Mucosa of rectum (tissue), 2 donors: ENCODE data around the gene C10orf62.
A peak's percentile ranks its signal among the peaks of the same experiment; 100 is the strongest.

Source experiments
- H3K27ac ChIP-seq, 2 donors: one replicate each; pipeline ENCODE4 v1.7.0; 2013; ENCODE audit warnings: inconsistent platforms in 2 of 2, low read depth in 2 of 2, low read length in 2 of 2
- H3K27me3 ChIP-seq, 2 donors: one replicate each; pipeline ENCODE4 v1.7.0; 2013; ENCODE audit warnings: low read length in 2 of 2; ENCODE audit not compliant: control insufficient read depth in 2 of 2, insufficient read depth in 2 of 2
- H3K36me3 ChIP-seq, 2 donors: one replicate each; pipeline ENCODE4 v1.7.0; 2013; ENCODE audit warnings: low read length in 2 of 2; ENCODE audit not compliant: control insufficient read depth in 2 of 2, insufficient read depth in 2 of 2
- H3K4me1 ChIP-seq, 2 donors: one replicate each; pipeline ENCODE4 v1.7.0; 2013; ENCODE audit warnings: low read length in 2 of 2, mild to moderate bottlenecking in 1 of 2; ENCODE audit not compliant: control insufficient read depth in 2 of 2, insufficient read depth in 2 of 2
- H3K4me3 ChIP-seq, 2 donors: one replicate each; pipeline ENCODE4 v1.7.0; 2013; ENCODE audit warnings: low read length in 2 of 2
- H3K9ac ChIP-seq, 2 donors: one replicate each; pipeline ENCODE4 v1.7.0; 2013; ENCODE audit warnings: low read length in 2 of 2, low read depth in 1 of 2, mild to moderate bottlenecking in 1 of 2
- H3K9me3 ChIP-seq, 2 donors: one replicate each; pipeline ENCODE4 v1.7.0; 2013; ENCODE audit warnings: low read length in 2 of 2; ENCODE audit not compliant: control insufficient read depth in 2 of 2
- donor health status: healthy.
- donor health status: Normal muscosa, but diverticular disease.

Gene C10orf62

GRCh38 chr10:97600616-97601015, 11.1 kb downstream of the C10orf62 start:
- Histone ChIP-seq H3K27ac (no peak overlapping the region), H3K27me3 (no peaks in the 10 kb centered on the region), H3K9ac (no peak overlapping the region), H3K4me1 (no peaks in the 10 kb centered on the region), H3K36me3 (no peaks in the 10 kb centered on the region), H3K9me3 (no peaks in the 10 kb centered on the region), H3K4me3 (no peak overlapping the region)

GRCh38 chr10:97601268-97602215, 12.0 kb downstream of the C10orf62 start:
- Histone ChIP-seq H3K4me3 (no peak overlapping the region), H3K27me3 (no peaks in the 10 kb centered on the region), H3K4me1 (no peaks in the 10 kb centered on the region), H3K27ac (no peak overlapping the region), H3K9me3 (no peaks in the 10 kb centered on the region), H3K36me3 (no peaks in the 10 kb centered on the region), H3K9ac (no peak overlapping the region)

DNA sequence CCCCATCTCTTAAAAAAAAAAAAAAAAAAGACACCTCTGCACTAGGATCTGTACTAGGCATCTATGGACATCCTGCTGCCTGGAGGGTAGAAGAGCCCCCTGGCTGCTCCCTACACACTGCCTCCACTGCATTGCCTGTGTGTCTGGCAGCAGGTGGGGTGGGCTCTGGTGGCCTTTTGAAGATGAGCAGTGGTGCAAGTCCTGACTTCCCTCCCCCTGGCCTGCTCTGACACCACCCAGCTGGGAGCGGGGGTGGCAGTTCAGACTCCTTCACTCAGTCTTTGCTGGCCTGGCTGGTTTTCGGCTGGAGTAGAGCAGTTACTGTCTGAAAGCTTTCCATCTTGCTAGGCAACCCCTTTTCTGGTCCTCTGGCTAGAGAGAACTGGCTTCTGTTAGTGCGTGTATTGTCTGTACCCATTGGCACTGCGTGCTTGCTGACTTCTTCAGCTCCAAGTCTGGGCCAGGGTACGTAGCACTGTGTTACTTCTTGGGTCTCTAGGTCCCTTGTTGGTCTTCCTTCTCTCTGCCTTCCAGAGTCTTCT, 17.6 kb downstream of the C10orf62 start:
- Histone ChIP-seq H3K9ac (no peak overlapping the region), H3K27ac (no peak overlapping the region), H3K9me3 (no peaks in the 10 kb centered on the region), H3K4me3 (no peak overlapping the region), H3K36me3 (no peaks in the 10 kb centered on the region), H3K4me1 (no peaks in the 10 kb centered on the region), H3K27me3 (no peaks in the 10 kb centered on the region)

GRCh38 chr10:97608991-97609561, 19.6 kb downstream of the C10orf62 start:
- H3K4me1 ChIP-seq = no peaks in the 10 kb centered on the region
- H3K36me3 ChIP-seq = no peaks in the 10 kb centered on the region
- no peak overlapping the region for H3K4me3 ChIP-seq
- no peak overlapping the region for H3K9ac ChIP-seq
- H3K9me3 ChIP-seq = no peaks in the 10 kb centered on the region
- H3K27ac ChIP-seq = no peak overlapping the region
- H3K27me3 ChIP-seq = no peaks in the 10 kb centered on the region

DNA sequence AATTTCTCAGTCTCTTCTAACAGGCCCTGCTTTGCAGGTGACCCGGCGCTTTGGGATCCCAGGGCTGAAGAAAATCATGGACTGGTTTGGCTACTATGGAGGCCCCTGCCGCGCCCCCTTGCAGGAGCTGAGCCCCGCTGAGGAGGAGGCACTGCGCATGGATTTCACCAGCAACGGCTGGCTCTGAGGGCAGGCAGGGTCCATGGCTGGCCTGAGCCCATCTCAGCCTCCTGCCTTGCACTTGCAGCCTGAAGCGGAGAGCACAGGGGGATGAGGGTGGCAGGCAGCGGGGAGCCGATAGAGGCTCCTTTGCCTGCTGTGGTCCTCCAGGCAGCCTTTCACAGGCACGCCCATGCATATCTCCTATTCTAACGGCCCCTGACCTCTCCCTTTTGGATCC, 22.0 kb downstream of the C10orf62 start:
- Histone ChIP-seq H3K4me1 (no peaks in the 10 kb centered on the region), H3K4me3 (no peak overlapping the region), H3K27ac (no peak overlapping the region), H3K27me3 (no peaks in the 10 kb centered on the region), H3K36me3 (no peaks in the 10 kb centered on the region), H3K9ac (no peak overlapping the region), H3K9me3 (no peaks in the 10 kb centered on the region)

DNA sequence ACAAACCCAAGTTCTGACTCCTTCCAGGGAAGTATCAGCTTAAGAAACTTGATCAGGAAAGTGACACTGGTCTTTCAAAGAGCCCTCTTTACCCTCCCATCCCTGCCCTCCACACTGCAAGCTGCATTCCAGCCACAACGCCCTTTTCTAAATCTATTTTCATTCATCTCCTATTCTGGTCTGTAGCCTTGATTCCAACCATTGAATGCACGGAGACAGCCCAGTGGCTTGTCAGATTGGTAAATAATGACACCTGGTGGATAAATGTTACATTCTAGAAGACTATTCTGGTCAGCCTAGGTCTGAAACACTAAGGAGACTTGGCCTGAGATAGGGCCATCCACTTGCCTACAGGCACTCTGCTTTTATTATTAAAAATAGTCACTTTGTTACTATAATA, 22.9 kb downstream of the C10orf62 start:
- no peaks in the 10 kb centered on the region for H3K27me3 ChIP-seq
- H3K9ac ChIP-seq = no peak overlapping the region
- H3K4me3 ChIP-seq = no peak overlapping the region
- H3K36me3 ChIP-seq = no peaks in the 10 kb centered on the region
- no peaks in the 10 kb centered on the region for H3K4me1 ChIP-seq
- no peaks in the 10 kb centered on the region for H3K9me3 ChIP-seq
- H3K27ac ChIP-seq = no peak overlapping the region

GRCh38 chr10:97618285-97618684, 28.8 kb downstream of the C10orf62 start:
- no peaks in the 10 kb centered on the region for H3K27me3 ChIP-seq
- H3K9me3 ChIP-seq = no peaks in the 10 kb centered on the region
- no peak overlapping the region for H3K4me3 ChIP-seq
- H3K9ac ChIP-seq = no peak overlapping the region
- H3K4me1 ChIP-seq = no peaks in the 10 kb centered on the region
- no peaks in the 10 kb centered on the region for H3K36me3 ChIP-seq
- no peak overlapping the region for H3K27ac ChIP-seq

- Histone ChIP-seq H3K4me3 (no peak overlapping the region), H3K27ac (no peak overlapping the region), H3K9ac (no peak overlapping the region), H3K9me3 (no peaks in the 10 kb centered on the region), H3K4me1 (no peaks in the 10 kb centered on the region), H3K27me3 (no peaks in the 10 kb centered on the region), H3K36me3 (no peaks in the 10 kb centered on the region)
Observed at GRCh38 chr10:97618733-97619132, 29.2 kb downstream of the C10orf62 start.

GRCh38 chr10:97623277-97623676, 33.8 kb downstream of the C10orf62 start:
- Histone ChIP-seq H3K9me3 (no peaks in the 10 kb centered on the region), H3K4me1 (no peaks in the 10 kb centered on the region), H3K36me3 (no peaks in the 10 kb centered on the region), H3K9ac (no peak overlapping the region), H3K27me3 (no peaks in the 10 kb centered on the region), H3K27ac (no peak overlapping the region), H3K4me3 (no peak overlapping the region)

- no peaks in the 10 kb centered on the region for H3K27me3 ChIP-seq
- H3K27ac ChIP-seq = peak overlapping the region; percentile 28 to 37
- no peak overlapping the region for H3K4me3 ChIP-seq
- no peak overlapping the region for H3K9ac ChIP-seq
- H3K9me3 ChIP-seq = no peaks in the 10 kb centered on the region
- no peaks in the 10 kb centered on the region for H3K36me3 ChIP-seq
- peaks cover under 1 to 2% of the 10 kb centered on the region in 2 donors for H3K4me1 ChIP-seq
Observed at GRCh38 chr10:97627731-97628130, 38.2 kb downstream of the C10orf62 start.
